Stimulated activated CD8-positive, alpha-beta memory T cell treated with anti-CD3 and anti-CD28 coated beads, Interleukin-4, amount 100 ng/mL, for 1 hour (primary cell): ENCODE measurements around the gene DHX36.

Source experiments
- DNase-seq, 2 donors: peaks; one replicate each; pipeline ENCODE4 v3.0.0-alpha.2; 2020; ENCODE audit warnings: low read depth in 2 of 2, low spot score in 1 of 2

DHX36 gene

DNA sequence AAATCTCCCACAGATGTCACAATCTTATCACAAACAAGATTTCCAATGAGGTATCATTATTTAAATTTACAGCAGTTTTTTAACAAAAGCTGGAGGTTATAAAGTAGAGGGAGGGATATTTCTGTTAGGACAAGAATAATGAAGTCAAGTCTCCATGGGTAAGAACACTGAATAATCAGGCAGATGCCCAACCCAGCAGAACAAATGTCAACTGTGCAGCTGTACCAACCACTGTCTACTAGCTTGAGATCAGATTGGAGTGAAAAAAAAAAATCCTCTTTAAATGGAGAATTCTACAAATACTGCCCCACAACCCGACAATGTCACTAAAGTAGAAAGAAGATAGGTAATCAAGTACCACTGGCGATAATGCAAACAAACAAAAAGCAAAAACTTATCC lies 30.3 kb downstream of the DHX36 start:
- no peak for DNase-seq

DNA sequence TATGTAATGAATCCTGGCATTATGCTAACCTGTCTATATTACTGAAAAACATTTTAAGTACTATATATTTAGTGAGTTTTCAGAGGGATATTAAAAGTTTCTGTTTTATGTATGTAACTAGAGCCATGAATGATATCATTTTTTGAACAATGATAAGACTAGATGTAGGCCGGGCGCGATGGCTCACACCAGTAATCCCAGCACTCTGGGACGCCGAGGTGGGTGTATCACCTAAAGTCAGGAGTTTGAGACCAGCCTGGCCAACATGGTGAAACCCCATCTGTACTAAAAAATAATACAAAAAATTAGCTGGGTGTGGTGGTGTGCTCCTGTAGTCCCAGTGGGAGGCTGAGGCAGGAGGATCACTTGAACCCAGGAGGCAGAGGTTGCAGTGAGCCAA lies 34.1 kb downstream of the DHX36 start:
- DNase-seq = no peak

DNA sequence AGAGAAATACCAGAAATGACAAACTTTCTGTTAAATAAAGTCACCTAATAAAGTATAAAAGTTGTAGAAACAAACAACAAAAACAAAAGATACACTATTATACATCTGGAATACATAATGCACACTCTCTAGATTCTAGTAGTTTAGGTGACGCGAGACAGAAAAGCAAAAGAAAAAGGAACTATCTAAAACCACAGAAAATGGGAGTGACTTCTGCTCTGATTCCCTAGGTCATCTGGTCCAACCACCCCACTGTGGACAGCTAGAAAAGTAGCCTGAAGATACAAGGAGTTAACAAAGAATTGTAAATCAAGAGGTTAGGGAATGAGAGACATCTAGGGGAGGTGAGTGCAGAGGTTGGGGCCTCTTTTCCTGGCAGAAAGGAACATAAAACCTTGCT lies 39.1 kb downstream of the DHX36 start:
- no peak for DNase-seq

DNA sequence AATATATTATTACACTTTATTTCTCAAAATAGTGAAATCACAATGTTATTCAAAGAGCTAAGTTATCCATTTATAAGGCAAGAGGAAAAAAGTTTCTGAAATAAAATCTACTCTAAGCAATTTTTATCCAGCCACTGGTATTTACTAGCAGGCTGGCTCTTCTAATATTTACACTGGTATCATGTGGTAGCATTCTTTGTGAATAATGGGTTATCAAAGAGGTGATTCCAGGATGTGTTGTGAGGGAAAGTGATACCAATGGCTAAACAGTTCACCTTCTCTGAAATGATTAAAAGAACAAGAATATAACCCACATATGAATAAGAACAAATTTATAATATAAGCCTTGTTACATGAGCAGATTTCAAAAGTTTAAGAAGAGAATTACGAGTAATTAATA lies 44.1 kb downstream of the DHX36 start:
- DNase-seq = no peak

DNA sequence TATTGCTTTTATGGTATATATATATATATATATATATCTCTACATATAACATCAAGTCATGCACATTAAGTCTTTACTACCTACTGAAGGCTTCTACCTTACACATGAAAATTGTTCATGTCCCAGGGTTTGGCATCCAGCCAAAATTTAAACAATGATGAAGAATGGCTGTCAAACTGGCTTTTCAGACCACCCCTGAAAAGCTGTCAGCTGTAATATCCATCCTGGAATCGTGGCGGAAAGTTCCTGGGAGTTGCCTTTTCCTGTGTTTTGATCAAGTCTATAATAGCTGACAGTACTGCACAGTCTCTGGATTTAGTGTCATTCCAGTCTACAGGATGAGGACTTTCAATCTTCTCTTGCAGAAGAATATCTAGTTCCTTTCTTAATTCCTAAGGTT lies 48.3 kb downstream of the DHX36 start:
- no peak for DNase-seq

DNA sequence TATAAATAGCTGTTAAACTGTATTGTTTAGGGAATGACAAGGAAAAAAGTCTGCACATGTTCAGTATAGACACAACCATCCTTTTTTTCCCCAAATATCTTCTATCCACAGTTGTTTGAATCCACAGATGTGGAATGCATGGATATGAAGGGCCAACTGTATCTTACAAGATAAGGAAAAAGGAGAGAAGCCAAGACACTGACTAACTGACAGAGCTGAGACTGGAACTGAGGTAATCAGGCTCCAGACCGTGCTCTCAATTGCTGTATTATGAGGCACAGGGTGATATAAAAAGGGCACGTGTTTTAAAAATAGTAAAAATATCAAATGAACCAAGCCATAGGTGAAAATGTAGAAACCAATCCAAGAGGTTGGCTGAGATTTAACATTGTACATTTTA lies 49.0 kb downstream of the DHX36 start:
- DNase-seq = no peak

DNA sequence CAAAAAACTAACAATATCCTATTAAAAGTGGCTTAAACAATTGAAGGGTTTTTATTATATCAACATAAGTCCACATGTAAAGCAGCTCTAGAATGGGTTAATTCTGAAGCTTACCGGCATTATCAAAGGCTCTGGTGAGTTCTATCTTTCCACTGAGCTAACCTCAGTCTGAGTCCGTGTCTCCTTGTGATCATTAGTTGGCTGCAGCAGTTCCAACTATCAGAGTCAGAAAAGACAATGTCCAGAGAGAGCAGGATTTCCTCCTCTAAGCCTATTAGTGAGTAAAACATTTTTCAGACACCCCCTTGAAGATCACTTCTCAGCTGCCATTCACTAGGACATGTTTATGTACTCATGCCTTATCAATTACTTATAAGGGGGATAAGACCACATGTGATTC lies 49.9 kb downstream of the DHX36 start:
- DNase-seq = no peak

DNA sequence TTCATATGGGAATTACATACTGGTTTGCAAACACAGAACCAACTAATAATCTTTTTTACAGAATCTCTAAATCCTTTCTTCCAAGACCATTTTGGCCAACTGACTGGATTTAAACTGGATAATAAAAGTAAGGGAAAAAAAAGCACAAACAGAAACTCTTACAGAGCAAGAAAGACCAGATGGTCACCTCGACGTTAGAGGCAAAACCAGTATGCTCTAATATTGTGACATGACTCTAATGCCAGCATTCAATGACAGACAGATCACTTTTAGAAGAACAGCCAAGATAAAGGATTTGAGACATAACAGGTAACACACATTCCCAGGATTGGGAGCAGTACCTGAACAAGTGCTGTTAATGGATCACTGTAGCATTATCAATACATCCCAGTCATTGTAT lies 50.9 kb downstream of the DHX36 start:
- no peak for DNase-seq

DNA sequence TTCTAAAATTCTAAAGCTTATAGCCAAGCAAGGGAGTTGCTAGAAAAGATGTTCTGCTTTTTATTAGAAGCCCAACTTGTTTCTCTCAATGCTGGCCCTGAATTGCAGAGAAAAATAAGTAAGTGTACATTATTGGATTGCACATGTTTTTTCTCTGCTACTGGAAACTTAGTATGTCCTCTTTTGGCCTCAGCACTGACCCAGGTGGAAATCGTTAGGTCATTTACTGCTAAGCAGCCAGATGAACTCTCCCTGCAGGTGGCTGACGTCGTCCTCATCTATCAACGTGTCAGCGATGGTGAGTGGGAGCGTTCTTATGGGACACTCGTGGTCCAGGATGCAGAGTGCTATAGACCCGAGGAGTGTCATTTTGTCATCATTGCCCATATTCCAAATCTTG lies 69.8 kb downstream of the DHX36 start:
- DNase-seq = no peak

DNA sequence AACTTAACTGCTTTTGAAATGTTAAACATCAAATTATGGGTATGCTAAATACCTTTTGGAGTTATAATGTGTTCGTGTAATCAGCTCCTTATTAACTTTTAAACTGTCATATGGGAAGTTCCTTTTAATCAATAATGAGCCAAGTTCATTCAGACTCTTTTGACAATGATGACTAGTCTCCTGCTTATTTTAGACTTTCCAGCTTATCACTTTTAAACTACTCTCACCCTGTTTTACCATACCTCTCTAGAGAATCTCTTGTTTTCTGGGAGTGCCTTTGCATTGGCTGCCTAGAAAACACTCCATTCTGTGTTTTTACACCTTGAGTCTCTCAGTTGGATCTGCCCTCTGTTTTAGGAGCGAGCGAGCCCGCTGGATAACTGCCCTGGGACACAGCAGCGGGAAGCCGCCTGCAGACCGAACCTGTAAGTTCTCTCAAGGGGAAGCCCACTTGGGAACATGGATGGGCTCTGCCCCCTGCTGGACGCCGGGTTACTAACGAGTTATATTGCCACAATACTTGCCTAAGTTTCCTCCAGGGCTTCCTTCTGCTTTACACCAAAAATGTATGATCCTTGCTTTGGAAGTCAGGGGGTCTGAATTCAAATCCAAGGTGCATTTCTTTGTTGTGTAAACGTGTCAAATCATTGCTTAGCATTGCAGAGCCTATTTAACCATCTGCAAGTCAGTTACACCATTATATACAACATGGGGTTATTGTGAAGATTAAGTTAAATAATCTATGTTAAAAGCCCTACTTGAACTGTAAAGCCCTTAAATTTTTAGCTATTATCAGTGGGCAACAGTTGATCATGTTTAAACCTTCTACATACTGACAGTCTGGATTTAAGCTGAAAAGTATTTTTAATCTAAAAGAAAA lies 71.3 kb downstream of the DHX36 start:
- DNase-seq = peak; percentile 4 to 28

DNA sequence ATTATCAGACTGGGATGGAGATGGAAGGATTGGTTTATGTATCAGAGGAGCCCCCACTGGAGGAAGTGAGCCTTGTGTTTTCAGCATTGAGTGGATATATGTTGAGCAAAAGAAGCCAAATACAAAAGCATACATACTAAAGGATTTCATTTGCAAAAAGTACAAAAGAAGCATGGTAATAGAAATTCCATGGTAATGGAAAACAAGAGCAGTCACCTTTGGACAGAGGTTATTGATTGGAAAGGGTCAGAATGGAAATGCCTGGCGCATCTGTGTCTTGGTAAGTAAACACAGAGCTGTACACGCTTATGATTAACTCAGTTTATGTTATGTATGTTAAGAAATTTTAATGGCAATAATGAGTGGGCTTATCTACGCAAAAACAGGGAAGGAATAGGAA lies 72.7 kb downstream of the DHX36 start:
- no peak for DNase-seq

DNA sequence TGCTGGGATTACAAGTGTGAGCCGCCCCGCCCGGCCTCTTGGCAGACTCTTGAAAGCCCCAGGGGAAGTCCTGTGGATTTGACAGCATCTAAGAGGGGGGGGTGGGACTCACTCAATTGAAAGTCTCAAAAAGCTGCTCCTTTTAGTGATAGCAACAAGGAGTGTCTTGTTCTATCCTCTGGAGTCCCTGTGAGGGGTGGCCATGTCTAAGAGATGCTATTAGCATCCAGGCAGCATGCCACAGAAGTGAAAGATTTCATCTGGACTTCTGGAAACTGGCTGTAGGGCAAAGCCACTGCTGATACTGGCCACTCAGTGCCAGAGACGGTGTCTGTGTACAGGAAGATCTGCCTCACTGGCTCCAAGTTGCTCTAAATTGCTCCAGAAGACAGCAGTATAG lies 74.0 kb downstream of the DHX36 start:
- DNase-seq = no peak

DNA sequence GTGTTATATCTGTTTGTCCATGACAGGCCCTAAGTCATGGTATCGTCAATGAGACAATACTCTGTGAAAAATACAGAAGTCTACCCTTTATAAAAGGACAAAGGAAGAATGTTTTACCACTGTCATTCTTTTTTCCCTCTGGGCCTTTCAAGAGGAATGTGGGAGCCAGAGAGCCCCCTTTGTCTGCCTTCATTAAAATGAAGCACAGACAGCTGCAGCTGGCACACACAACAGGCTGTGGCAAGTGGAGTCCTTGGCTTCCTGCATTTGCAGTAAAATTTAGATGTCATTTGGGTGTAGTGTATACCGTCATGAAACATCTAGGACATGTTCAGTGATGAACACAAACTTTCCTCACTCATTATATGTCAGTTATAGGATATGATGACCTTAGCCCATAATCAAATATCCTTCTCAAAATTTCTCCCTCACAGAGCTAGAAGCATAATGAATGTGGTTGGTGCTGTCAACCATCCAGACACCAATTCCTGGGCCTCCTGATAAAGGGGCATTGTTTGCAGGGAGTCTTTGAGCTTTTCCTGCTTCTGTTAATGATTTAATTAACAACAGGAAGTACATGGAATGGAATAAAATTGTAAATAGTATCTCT lies 76.4 kb downstream of the DHX36 start:
- no peak for DNase-seq

DNA sequence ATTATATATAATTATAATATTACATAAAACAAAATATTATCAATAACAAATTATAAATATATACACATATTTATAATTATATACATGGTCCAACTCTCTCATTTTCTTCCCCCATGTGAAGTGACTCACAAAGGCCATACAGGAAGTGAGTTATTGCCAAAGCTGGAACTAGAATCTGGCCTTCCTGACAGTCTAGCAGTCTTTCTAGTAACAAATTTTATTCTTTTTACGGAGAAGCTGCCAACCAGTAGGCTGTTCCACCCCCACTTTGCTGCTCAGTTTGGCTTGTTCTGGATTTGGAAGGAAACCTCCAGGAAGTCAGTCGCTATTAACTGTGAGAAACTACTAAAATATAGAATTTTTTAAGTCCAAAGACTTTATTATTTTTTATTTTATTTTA lies 79.6 kb downstream of the DHX36 start:
- DNase-seq = no peak

DNA sequence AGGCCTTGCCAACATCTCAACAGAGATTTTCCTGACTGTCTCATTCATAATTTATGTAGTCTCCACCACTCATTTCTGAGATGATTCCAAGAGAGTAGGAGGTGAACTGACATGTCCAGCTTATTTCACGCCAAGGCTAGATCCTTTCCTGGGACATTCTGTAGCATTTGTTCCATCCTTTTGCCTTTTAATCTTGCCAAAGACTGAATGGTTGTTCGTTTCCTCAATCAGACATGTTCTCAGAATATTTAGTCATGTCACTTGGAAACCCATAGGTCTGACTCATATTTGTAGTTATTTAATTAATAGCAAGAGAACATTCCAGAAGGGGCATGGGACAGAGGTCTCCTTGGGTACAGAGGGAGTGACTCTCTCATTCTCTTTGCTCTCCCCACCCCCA lies 80.9 kb downstream of the DHX36 start:
- no peak for DNase-seq

DNA sequence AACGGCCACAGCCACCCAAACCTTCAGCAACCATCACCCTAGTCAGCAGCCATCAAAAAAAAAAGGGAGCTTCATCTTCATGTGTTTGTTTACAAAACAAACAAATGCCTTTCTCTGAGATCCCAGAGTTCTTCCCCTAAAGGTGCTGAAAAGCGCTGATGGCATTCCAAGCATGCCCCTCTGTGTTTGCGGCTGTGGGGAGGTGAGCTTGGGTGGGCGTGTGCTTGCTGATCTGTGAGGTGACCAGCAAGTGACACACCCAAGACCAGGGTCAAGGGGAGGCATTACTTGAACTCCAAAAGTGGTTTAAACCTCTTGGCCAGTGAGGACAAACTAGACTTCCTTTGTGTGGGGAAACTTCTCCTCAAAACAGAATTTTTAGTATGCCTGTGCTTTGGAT lies 81.5 kb downstream of the DHX36 start:
- DNase-seq = no peak

DNA sequence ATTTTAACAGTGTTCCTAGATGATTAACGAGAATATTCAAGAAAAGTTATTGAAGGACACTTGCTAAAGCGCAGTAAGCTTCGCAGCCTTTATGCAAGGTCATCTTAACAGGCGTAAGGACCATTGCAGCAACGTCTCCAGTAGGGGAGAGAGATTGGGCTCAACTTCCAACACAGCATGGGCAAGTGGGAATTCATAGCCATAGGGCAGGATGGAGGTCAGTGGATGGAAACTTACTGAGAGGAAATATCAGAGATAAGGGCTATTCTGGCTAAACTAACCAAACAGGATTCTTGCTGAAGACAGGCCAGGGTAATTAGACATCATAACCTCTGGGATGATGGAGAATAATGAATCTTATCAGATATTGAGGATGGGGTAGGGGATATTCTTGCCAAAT lies 82.8 kb downstream of the DHX36 start:
- DNase-seq = no peak

DNA sequence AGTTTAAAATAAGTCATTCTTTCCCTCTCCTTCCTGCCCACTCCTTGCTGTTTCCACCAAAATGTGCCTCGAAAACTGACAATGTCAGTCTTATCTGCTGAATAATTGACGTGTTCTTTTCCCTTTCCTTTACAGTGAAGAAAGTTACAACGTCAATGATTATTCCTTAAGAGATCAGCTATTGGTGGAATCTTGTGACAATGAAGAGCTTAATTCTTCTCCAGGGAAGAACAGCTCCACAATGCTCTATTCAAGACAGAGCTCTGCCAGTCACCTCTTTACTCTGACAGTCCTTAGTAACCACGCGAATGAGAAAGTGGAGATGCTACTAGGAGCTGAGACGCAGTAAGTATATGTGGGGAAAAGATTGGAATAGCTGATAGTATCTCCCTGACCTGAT lies 84.1 kb downstream of the DHX36 start:
- no peak for DNase-seq

DNA sequence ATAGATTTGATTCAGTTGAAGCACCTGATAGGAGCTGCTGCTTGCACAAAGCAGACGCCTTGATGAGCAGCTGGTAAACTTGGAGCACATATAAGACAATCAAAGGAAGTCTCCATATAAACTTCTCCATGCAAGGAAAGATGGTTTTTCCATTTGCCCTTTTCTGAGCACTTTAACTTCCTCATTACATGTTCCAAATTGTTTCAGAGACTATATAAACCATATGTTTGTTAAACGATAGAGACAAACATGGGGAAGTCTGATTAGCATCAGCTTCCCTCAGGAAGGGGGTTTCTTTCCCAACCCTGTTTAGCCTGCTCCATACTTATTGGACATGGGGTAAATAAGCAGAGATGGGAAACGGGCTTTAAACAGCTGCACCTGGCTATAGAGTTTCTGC lies 88.0 kb downstream of the DHX36 start:
- DNase-seq = no peak

DNA sequence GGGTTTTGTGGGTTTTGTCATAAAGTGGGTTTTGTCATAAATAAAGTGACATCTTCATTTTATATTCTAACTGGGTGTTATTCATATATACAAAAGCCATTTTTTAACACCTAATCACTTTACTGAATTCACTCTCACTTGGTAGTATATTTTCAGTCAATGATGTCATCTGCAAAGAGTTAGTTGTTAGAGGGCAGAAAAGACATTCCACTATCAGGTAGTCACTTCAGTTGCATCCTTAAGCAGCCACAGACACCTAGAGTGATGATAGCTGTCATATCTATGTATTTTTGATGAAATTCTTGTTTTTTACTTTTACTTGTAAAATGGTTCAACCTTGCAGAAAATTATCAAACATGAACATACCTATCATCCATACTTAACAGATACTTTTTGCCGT lies 89.0 kb downstream of the DHX36 start:
- DNase-seq = no peak

DNA sequence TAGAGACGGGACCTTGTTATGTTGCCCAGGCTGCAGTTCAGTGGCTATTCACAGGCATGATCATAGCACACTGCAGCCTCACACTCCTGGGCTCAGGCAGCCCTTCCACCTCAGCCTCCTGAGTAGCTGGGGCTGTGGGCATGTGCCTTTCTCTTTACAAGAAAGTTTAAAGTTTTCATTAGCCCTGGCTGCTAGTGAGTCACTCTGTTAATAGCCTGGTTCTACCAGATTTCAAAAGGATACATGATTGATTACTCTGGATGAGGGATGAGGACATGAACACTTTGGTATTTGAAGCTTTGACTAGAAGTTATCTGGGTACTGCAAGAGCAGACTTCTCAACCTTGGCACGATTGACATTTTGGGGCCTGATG lies 95.1 kb downstream of the DHX36 start:
- DNase-seq = no peak

DNA sequence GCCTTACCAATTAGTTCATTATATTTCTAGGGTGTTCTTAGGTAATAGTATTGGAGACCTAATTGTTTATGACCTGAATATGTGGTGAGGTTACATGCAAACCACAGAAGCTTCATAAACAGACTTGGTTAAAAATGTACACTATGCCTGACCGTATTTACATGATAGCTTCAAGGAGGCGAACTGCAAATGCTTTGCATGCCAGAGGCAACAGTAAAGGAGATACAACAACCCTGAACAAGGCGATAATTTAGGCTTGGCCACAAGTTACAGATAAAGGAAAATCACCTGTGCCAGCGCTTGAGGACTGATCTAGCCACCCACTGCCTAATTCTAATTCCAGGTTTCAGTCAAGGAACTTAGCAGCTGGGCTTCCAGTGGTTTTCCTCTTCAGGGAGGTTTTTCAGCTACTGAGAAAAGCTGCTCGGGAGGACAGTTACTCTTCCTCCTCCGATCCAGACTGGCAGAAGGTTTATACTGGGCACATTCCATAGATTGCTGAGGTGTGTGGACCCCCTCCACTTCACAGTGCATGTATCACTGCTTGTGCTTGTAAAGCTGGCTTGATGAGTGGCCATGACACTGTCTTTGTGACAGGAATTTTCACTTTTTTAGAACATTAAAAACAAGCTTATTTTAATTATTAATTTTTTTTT lies 95.6 kb downstream of the DHX36 start:
- DNase-seq = no peak

DNA sequence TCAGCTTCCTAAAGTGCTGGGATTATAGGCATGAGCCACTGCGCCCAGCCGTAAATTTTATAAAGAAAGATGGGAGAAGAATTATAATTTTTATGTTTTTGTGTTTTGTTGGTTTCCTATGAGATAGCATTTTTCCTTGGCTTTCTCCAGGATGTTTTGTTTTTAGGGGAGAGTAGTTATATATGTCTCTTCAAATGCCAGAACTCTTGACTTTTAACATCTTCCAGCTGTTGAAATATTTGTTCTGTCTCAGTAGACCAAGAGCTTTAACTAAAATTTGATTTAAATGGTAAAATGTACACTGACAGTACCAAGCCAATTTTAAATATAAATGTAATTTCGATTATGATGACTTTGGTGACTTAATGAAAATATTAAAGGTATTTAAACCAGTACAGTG lies 96.8 kb downstream of the DHX36 start:
- no peak for DNase-seq
